Lower lobe of right lung (tissue), 2 donors: ENCODE results near the gene LINC01488. TPM values are rescaled to one million over a fixed set of nuclear protein-coding genes. Genes with fewer than 3 reads are reported as not detected.
A peak's percentile ranks its signal among the peaks of the same experiment; 100 is the strongest.

Experiments
- ATAC-seq, 2 donors: fragments of 200-7000 bp; cut with Tn5 transposase; one replicate each; pipeline ENCODE4 v1.9.1; 2020 to 2022; ENCODE audit warnings: mild to moderate bottlenecking in 2 of 2, moderate library complexity in 2 of 2
- DNase-seq: peaks from one replicate; pipeline ENCODE4 v3.0.0-alpha.2; 2020
- H3K27ac ChIP-seq: fragments of 200-600 bp; one replicate; pipeline ENCODE4 v1.8.0; 2022
- H3K27me3 ChIP-seq: fragments of 200-600 bp; one replicate; pipeline ENCODE4 v1.8.0; 2022; ENCODE audit warnings: low read depth
- H3K36me3 ChIP-seq: fragments of 200-600 bp; one replicate; pipeline ENCODE4 v1.8.0; 2022; ENCODE audit warnings: mild to moderate bottlenecking
- H3K4me1 ChIP-seq: fragments of 200-600 bp; one replicate; pipeline ENCODE4 v1.8.0; 2022
- H3K4me3 ChIP-seq: fragments of 200-600 bp; one replicate; pipeline ENCODE4 v1.8.0; 2022; ENCODE audit warnings: mild to moderate bottlenecking
- H3K9me3 ChIP-seq: fragments of 200-600 bp; one replicate; pipeline ENCODE4 v1.8.0; 2022
- CTCF ChIP-seq: fragments of 200-600 bp; IDR thresholded peaks from one replicate; pipeline ENCODE4 v1.8.0; 2022; ENCODE audit warnings: antibody characterized with exemption, mild to moderate bottlenecking
- intact Hi-C: fragments of 100-400 bp; cut with DNase I; formaldehyde crosslinking; loops from one replicate; pipeline ENCODE4 v1.11.0; 2022
- total RNA-seq: library from RNA; stranded (reverse); fragmentation: NEBNext Ultra II Directional; extraction: Animal tissue kit (Norgen Biotek cat#: 25700); gene quantifications from one replicate; pipeline ENCODE4 v1.2.1, GENCODE V29; 2021
- donor health status: DM: no; HTN: yes; CAD: no; lungs with severe emphysema.

The LINC01488 gene
- total RNA-seq, 1 donor from 2014 or later = not detected

- no peaks in the 10 kb centered on the region for H3K36me3 ChIP-seq
- DNase-seq = peak; percentile 32
- no peaks in the 10 kb centered on the region for H3K27me3 ChIP-seq
- H3K4me1 ChIP-seq = no peaks in the 10 kb centered on the region
- H3K27ac ChIP-seq = no peak overlapping the region
- no peak overlapping the region for H3K4me3 ChIP-seq
- H3K9me3 ChIP-seq = peaks cover 2% of the 10 kb centered on the region
- no peak for ATAC-seq
- no peak for TF ChIP-seq CTCF
- intact Hi-C loops = no loop called here
These were observed 34.1 kb downstream of the LINC01488 start for GRCh38 chr11:69515271-69516245.

- no peaks in the 10 kb centered on the region for H3K27me3 ChIP-seq
- DNase-seq = peak; percentile 6
- H3K4me3 ChIP-seq = no peak overlapping the region
- H3K4me1 ChIP-seq = no peaks in the 10 kb centered on the region
- no peak for TF ChIP-seq CTCF
- ATAC-seq = no peak
- no peaks in the 10 kb centered on the region for H3K36me3 ChIP-seq
- H3K27ac ChIP-seq = no peak overlapping the region
- peaks cover 2% of the 10 kb centered on the region for H3K9me3 ChIP-seq
- intact Hi-C loops = no loop called here
These were observed 35.1 kb downstream of the LINC01488 start for GRCh38 chr11:69516526-69516925.

- H3K4me1 ChIP-seq = no peaks in the 10 kb centered on the region
- DNase-seq (no peak), ATAC-seq (no peak)
- no peaks in the 10 kb centered on the region for H3K36me3 ChIP-seq
- no peaks in the 10 kb centered on the region for H3K27me3 ChIP-seq
- no peak overlapping the region for H3K27ac ChIP-seq
- intact Hi-C loops = no loop called here
- peaks cover 2% of the 10 kb centered on the region for H3K9me3 ChIP-seq
- H3K4me3 ChIP-seq = no peak overlapping the region
- TF ChIP-seq CTCF = no peak
These were observed 36.9 kb downstream of the LINC01488 start for GRCh38 chr11:69518081-69518950.

GRCh38 chr11:69520186-69520916, 38.9 kb downstream of the LINC01488 start:
- DNase-seq = peak; percentile 2
- no peaks in the 10 kb centered on the region for H3K4me1 ChIP-seq

More at GRCh38 chr11:69520186-69520916, 38.9 kb downstream of the LINC01488 start:
- ATAC-seq = no peak
- intact Hi-C loops = no loop called here
- no peak for TF ChIP-seq CTCF
- Histone ChIP-seq H3K36me3 (no peaks in the 10 kb centered on the region), H3K9me3 (peaks cover 2% of the 10 kb centered on the region), H3K27ac (no peak overlapping the region), H3K27me3 (no peaks in the 10 kb centered on the region), H3K4me3 (no peak overlapping the region)
